Measurements from ENCODE around the gene NECTIN1. TPM values are rescaled to one million over a fixed set of nuclear protein-coding genes. Genes with fewer than 3 reads are reported as not detected.

The NECTIN1 gene
- total RNA-seq, 1 donor from 2014 or later = 62.9 TPM

DNA sequence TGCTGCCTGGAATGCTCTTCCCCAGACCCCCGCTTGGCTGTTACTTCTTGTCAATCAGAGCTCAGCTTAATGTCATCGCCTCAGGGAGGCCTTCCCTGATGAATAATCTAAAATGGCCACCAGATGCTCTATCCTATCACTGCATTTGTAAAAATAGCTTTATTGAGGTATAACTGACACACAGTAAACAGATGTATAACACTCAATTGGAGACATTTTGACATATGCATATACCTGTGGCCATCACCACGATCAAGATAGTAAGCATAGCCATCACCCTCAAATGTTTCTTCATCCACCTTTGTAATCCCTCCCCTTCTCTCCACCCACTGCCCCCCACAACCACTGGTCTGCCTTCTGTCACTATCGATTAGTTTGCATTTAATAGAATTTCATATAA is 36.6 kb upstream of the NECTIN1 start:
- Mint-ChIP-seq H3K4me3 (no peak overlapping the region), H3K27ac (no peak overlapping the region), H3K27me3 (peaks cover 24% of the 10 kb centered on the region), H3K36me3 (no peaks in the 10 kb centered on the region), H3K9me3 (no peaks in the 10 kb centered on the region), H3K4me1 (ENCODE audit: unreplicated experiment) (peaks cover 6% of the 10 kb centered on the region)
- no peak for TF ChIP-seq CTCF (conservative IDR thresholded peaks at IDR 0.05)
- DNase-seq (ENCODE audit: extremely low spot score, unreplicated experiment) = no peak

- H3K36me3 Mint-ChIP-seq = no peaks in the 10 kb centered on the region
- H3K4me3 Mint-ChIP-seq = no peak overlapping the region
- TF ChIP-seq CTCF (conservative IDR thresholded peaks at IDR 0.05) = no peak
- peaks cover 6% of the 10 kb centered on the region for H3K4me1 Mint-ChIP-seq (ENCODE audit: unreplicated experiment)
- DNase-seq (ENCODE audit: extremely low spot score, unreplicated experiment) = no peak
- peaks cover 24% of the 10 kb centered on the region for H3K27me3 Mint-ChIP-seq
- H3K27ac Mint-ChIP-seq = no peak overlapping the region
- no peaks in the 10 kb centered on the region for H3K9me3 Mint-ChIP-seq
Observed at GRCh38 chr11:119764108-119764868, 35.3 kb upstream of the NECTIN1 start.

GRCh38 chr11:119763071-119763728 is 34.2 kb upstream of the NECTIN1 start:
- no peak for DNase-seq (ENCODE audit: extremely low spot score, unreplicated experiment)
- H3K36me3 Mint-ChIP-seq = no peaks in the 10 kb centered on the region
- H3K4me1 Mint-ChIP-seq (ENCODE audit: unreplicated experiment) = peaks cover 6% of the 10 kb centered on the region
- TF ChIP-seq CTCF (conservative IDR thresholded peaks at IDR 0.05) = no peak
- H3K27me3 Mint-ChIP-seq = peaks cover 20% of the 10 kb centered on the region
- H3K9me3 Mint-ChIP-seq = no peaks in the 10 kb centered on the region
- H3K4me3 Mint-ChIP-seq = no peak overlapping the region
- no peak overlapping the region for H3K27ac Mint-ChIP-seq

GRCh38 chr11:119759747-119760412 is 30.9 kb upstream of the NECTIN1 start:
- no peak overlapping the region for H3K4me3 Mint-ChIP-seq
- no peaks in the 10 kb centered on the region for H3K9me3 Mint-ChIP-seq
- peaks cover 6% of the 10 kb centered on the region for H3K4me1 Mint-ChIP-seq (ENCODE audit: unreplicated experiment)
- no peak for TF ChIP-seq CTCF (conservative IDR thresholded peaks at IDR 0.05)
- H3K27ac Mint-ChIP-seq = no peak overlapping the region
- no peaks in the 10 kb centered on the region for H3K36me3 Mint-ChIP-seq
- H3K27me3 Mint-ChIP-seq = peaks cover 7% of the 10 kb centered on the region
- no peak for DNase-seq (ENCODE audit: extremely low spot score, unreplicated experiment)

GRCh38 chr11:119759324-119759723 is 30.3 kb upstream of the NECTIN1 start:
- no peaks in the 10 kb centered on the region for H3K9me3 Mint-ChIP-seq
- no peak for DNase-seq (ENCODE audit: extremely low spot score, unreplicated experiment)
- H3K4me3 Mint-ChIP-seq = no peak overlapping the region
- TF ChIP-seq CTCF (conservative IDR thresholded peaks at IDR 0.05) = no peak
- H3K36me3 Mint-ChIP-seq = no peaks in the 10 kb centered on the region
- H3K4me1 Mint-ChIP-seq (ENCODE audit: unreplicated experiment) = peaks cover 3% of the 10 kb centered on the region
- H3K27ac Mint-ChIP-seq = no peak overlapping the region
- peaks cover 9% of the 10 kb centered on the region for H3K27me3 Mint-ChIP-seq

All from type B pancreatic cell (in vitro differentiated cells).